ENCODE data around the gene ADPRH.

ADPRH gene

GRCh38 chr3:119534296-119534695 is 45.0 kb upstream of the ADPRH start:
- H3K4me3 ChIP-seq (ENCODE audit: low read length): no peak overlapping the region
- no peak overlapping the region for H3K9ac ChIP-seq (ENCODE audit: low read length)

GRCh38 chr3:119536757-119537156 is 42.5 kb upstream of the ADPRH start:
- 0 out of 2 replicates have a peak, but pooled peaks cover 19% of the 10 kb centered on the region for H4K20me1 ChIP-seq (ENCODE audit: insufficient read depth, low read length)
- no peaks in the 10 kb centered on the region for H3K27me3 ChIP-seq (ENCODE audit: low read depth, low read length)
- H3K79me2 ChIP-seq (ENCODE audit: low read length): peaks cover 95% of the 10 kb centered on the region
- no peak for TF ChIP-seq CTCF (IDR thresholded peaks at IDR 0.05; ENCODE audit: low read depth, low read length)
- peaks cover 70% of the 10 kb centered on the region for H3K36me3 ChIP-seq (replicated peaks; ENCODE audit: low read depth, low read length)
- no peak overlapping the region for H3K9ac ChIP-seq (ENCODE audit: low read length)
- H3K4me1 ChIP-seq (ENCODE audit: low read length): peaks cover 36% of the 10 kb centered on the region
- no peak overlapping the region for H3K4me2 ChIP-seq (ENCODE audit: low read length)
- no peak overlapping the region for H3K4me3 ChIP-seq (ENCODE audit: low read length)
- no peak overlapping the region for H3K27ac ChIP-seq (ENCODE audit: low read length)
- no peak overlapping the region for H2AFZ ChIP-seq (ENCODE audit: low read depth, low read length)
- no peaks in the 10 kb centered on the region for H3K9me3 ChIP-seq (ENCODE audit: insufficient read depth, low read length)

More at GRCh38 chr3:119534296-119534695, 45.0 kb upstream of the ADPRH start:
- Histone ChIP-seq H3K36me3 (replicated peaks; ENCODE audit: low read depth, low read length) (peaks cover 68% of the 10 kb centered on the region), H3K27me3 (ENCODE audit: low read depth, low read length) (no peaks in the 10 kb centered on the region), H3K9me3 (ENCODE audit: insufficient read depth, low read length) (no peaks in the 10 kb centered on the region), H3K4me2 (ENCODE audit: low read length) (no peak overlapping the region), H2AFZ (ENCODE audit: low read depth, low read length) (no peak overlapping the region), H3K27ac (ENCODE audit: low read length) (no peak overlapping the region), H4K20me1 (ENCODE audit: insufficient read depth, low read length) (0 out of 2 replicates have a peak, but pooled peaks cover 14% of the 10 kb centered on the region), H3K79me2 (ENCODE audit: low read length) (peaks cover 89% of the 10 kb centered on the region), H3K4me1 (ENCODE audit: low read length) (peaks cover 18% of the 10 kb centered on the region)
- no peak for TF ChIP-seq EZH2phosphoT487 (IDR thresholded peaks at IDR 0.05; ENCODE audit: low read depth)
- no peak for TF ChIP-seq CTCF (IDR thresholded peaks at IDR 0.05; ENCODE audit: low read depth, low read length)

GRCh38 chr3:119538772-119539171 is 40.5 kb upstream of the ADPRH start:
- H3K36me3 ChIP-seq (replicated peaks; ENCODE audit: low read depth, low read length): peaks cover 67% of the 10 kb centered on the region
- no peak for TF ChIP-seq CTCF (IDR thresholded peaks at IDR 0.05; ENCODE audit: low read depth, low read length)
- no peak overlapping the region for H2AFZ ChIP-seq (ENCODE audit: low read depth, low read length)
- peaks cover 95% of the 10 kb centered on the region for H3K79me2 ChIP-seq (ENCODE audit: low read length)
- H4K20me1 ChIP-seq (ENCODE audit: insufficient read depth, low read length): 0 out of 2 replicates have a peak, but pooled peaks cover 10% of the 10 kb centered on the region
- peaks cover 52% of the 10 kb centered on the region for H3K4me1 ChIP-seq (ENCODE audit: low read length)
- no peaks in the 10 kb centered on the region for H3K27me3 ChIP-seq (ENCODE audit: low read depth, low read length)
- H3K4me2 ChIP-seq (ENCODE audit: low read length): peak overlapping the region; percentile 48
- H3K9ac ChIP-seq (ENCODE audit: low read length): peak overlapping the region; percentile 35; the same call in 1 of the 2 replicates
- H3K4me3 ChIP-seq (ENCODE audit: low read length): no peak overlapping the region
- H3K9me3 ChIP-seq (ENCODE audit: insufficient read depth, low read length): no peaks in the 10 kb centered on the region
- H3K27ac ChIP-seq (ENCODE audit: low read length): peak overlapping the region; percentile 82

GRCh38 chr3:119541547-119541946 is 37.7 kb upstream of the ADPRH start:
- Histone ChIP-seq H3K9ac (ENCODE audit: low read length) (peak overlapping the region; percentile 26; the same call in 1 of the 2 replicates), H3K4me2 (ENCODE audit: low read length) (peak overlapping the region; percentile 49), H3K4me3 (ENCODE audit: low read length) (peak overlapping the region; percentile 18; the same call in 1 of the 2 replicates), H3K4me1 (ENCODE audit: low read length) (peaks cover 66% of the 10 kb centered on the region), H3K27me3 (ENCODE audit: low read depth, low read length) (no peaks in the 10 kb centered on the region), H3K27ac (ENCODE audit: low read length) (peak overlapping the region; percentile 64), H2AFZ (ENCODE audit: low read depth, low read length) (no peak overlapping the region), H4K20me1 (ENCODE audit: insufficient read depth, low read length) (peaks cover 20% of the 10 kb centered on the region), H3K79me2 (ENCODE audit: low read length) (peaks cover 100% of the 10 kb centered on the region), H3K36me3 (replicated peaks; ENCODE audit: low read depth, low read length) (peaks cover 75% of the 10 kb centered on the region), H3K9me3 (ENCODE audit: insufficient read depth, low read length) (no peaks in the 10 kb centered on the region; the same call in 1 of the 2 replicates)
- no peak for TF ChIP-seq EZH2phosphoT487 (IDR thresholded peaks at IDR 0.05; ENCODE audit: low read depth)
- no peak for TF ChIP-seq CTCF (IDR thresholded peaks at IDR 0.05; ENCODE audit: low read depth, low read length)

Measured in OCI-LY3 (cell line).